K562 (cell line): ENCODE measurements around the gene C2orf92. TPM values are rescaled to one million over a fixed set of nuclear protein-coding genes. Genes with fewer than 3 reads are reported as not detected.
"Not testable (repeated sequence)": the region's sequence is repeated elsewhere in the genome, so short reads cannot be mapped to it uniquely, and the experiment has no call there.

Experiments used
- CXXC5 ChIP-seq: fragments of 250-450 bp; sonication (Bioruptor Pico); IDR thresholded peaks from 2 replicates; pipeline ENCODE4 v1.8.0; 2022; ENCODE audit warnings: inconsistent platforms, mild to moderate bottlenecking, moderate library complexity
- DDX20 ChIP-seq: fragments of 450-650 bp; IDR thresholded peaks from 2 replicates; pipeline ENCODE4 v1.6.1; 2016; ENCODE audit warnings: missing genetic modification characterization, low read depth, mild to moderate bottlenecking, missing compliant biosample characterization, moderate library complexity
- DMBX1 ChIP-seq: fragments of 250-450 bp; sonication (Bioruptor Pico); IDR thresholded peaks from 2 replicates; pipeline ENCODE4 v1.8.0; 2022; ENCODE audit warnings: inconsistent platforms, mild to moderate bottlenecking, moderate library complexity, borderline replicate concordance
- ETV1 ChIP-seq: fragments of 450-650 bp; conservative IDR thresholded peaks from 2 replicates; pipeline ENCODE4 v1.6.1; 2016; ENCODE audit warnings: missing genetic modification characterization, control low read depth, low read depth, missing compliant biosample characterization
- HOXB6 ChIP-seq: fragments of 250-450 bp; sonication (Bioruptor Pico); IDR thresholded peaks from 2 replicates; pipeline ENCODE4 v1.5.1; 2022; ENCODE audit warnings: mild to moderate bottlenecking, borderline replicate concordance
- ILK ChIP-seq: fragments of 450-650 bp; IDR thresholded peaks from 2 replicates; pipeline ENCODE4 v1.6.1; 2016; ENCODE audit warnings: missing genetic modification characterization, low read depth, mild to moderate bottlenecking, missing compliant biosample characterization, moderate library complexity, borderline replicate concordance
- NFE2L1 ChIP-seq: fragments of 450-650 bp; IDR thresholded peaks from 2 replicates; pipeline ENCODE4 v1.6.1; 2016; ENCODE audit warnings: missing genetic modification characterization, low read depth, mild to moderate bottlenecking, missing compliant biosample characterization, moderate library complexity, borderline replicate concordance
- PTRF ChIP-seq: fragments of 450-650 bp; IDR thresholded peaks from 2 replicates; pipeline ENCODE4 v1.6.1; 2016; ENCODE audit warnings: mild to moderate bottlenecking, missing genetic modification characterization, missing compliant biosample characterization
- REST ChIP-seq, 2 experiments: fragments of 450-650 bp; formaldehyde crosslinking in 1 of 2; IDR thresholded peaks; 2 replicates each; pipeline versions ENCODE4 v1.4.0 to v1.6.1; 2014 to 2020; ENCODE audit warnings: mild to moderate bottlenecking in 2 of 2, borderline replicate concordance in 1 of 2, low read depth in 1 of 2
- RHOXF2B ChIP-seq: fragments of 250-450 bp; sonication (Bioruptor Pico); conservative IDR thresholded peaks from 2 replicates; pipeline ENCODE4 v1.5.1; 2021
- SMAD3 ChIP-seq: fragments of 450-650 bp; formaldehyde crosslinking; conservative IDR thresholded peaks from 2 replicates; pipeline ENCODE4 v1.4.0; 2020; ENCODE audit warnings: mild to moderate bottlenecking
- SOX6 ChIP-seq: fragments of 450-650 bp; IDR thresholded peaks from 2 replicates; pipeline ENCODE4 v1.6.1; 2014; ENCODE audit warnings: mild to moderate bottlenecking
- TEAD1 ChIP-seq, 2 experiments: fragments of 450-650 bp in 1 of 2; sonication (generic) in 1 of 2; formaldehyde crosslinking; IDR thresholded peaks; 2 replicates each; pipeline versions ENCODE4 v1.4.0 to v1.8.0; 2020 to 2022; ENCODE audit warnings: mild to moderate bottlenecking in 2 of 2, missing genetic modification reagents in 1 of 2
- ZNF133 ChIP-seq: fragments of 250-450 bp; sonication (Bioruptor Pico); IDR thresholded peaks from 2 replicates; pipeline ENCODE4 v1.4.0; 2020; ENCODE audit warnings: mild to moderate bottlenecking
- ZNF165 ChIP-seq: fragments of 250-450 bp; sonication (Bioruptor Pico); IDR thresholded peaks from 2 replicates; pipeline ENCODE4 v1.4.0; 2020; ENCODE audit warnings: borderline replicate concordance
- ZNF175 ChIP-seq: fragments of 200-800 bp; sonication (Bioruptor generic); IDR thresholded peaks from 2 replicates; pipeline ENCODE4 v1.6.1; 2016; ENCODE audit warnings: low read depth, mild to moderate bottlenecking, missing genetic modification characterization, missing compliant biosample characterization
- ZNF311 ChIP-seq: fragments of 250-450 bp; sonication (Bioruptor Pico); IDR thresholded peaks from 2 replicates; pipeline ENCODE4 v1.4.0; 2020; ENCODE audit warnings: mild to moderate bottlenecking, moderate library complexity
- ZNF699 ChIP-seq: fragments of 250-450 bp; sonication (Bioruptor Pico); IDR thresholded peaks from 2 replicates; pipeline ENCODE4 v1.8.0; 2021; ENCODE audit warnings: mild to moderate bottlenecking, moderate library complexity; ENCODE audit not compliant: insufficient replicate concordance
- ZNF780A ChIP-seq: fragments of 250-450 bp; sonication (Bioruptor Pico); IDR thresholded peaks from 2 replicates; pipeline ENCODE4 v1.5.0; 2021; ENCODE audit warnings: mild to moderate bottlenecking
- polyA plus RNA-seq, 8 experiments: library from polyadenylated mRNA; depleted of rRNA in 4 of 8; stranded (reverse) in 5 of 8; unstranded in 3 of 8; fragments of >200 nt; fragmentation: Nextera tagmentation in 2 of 8; fragmentation: Illumina TruSeq in 1 of 8; extraction: Ambion mirVana in 2 of 8; extraction: Trizol in 1 of 8; gene quantifications; 2 replicates each; pipeline versions ENCODE4 v1.2.1 to v1.2.3, GENCODE V29; 2011 to 2014; ENCODE audit warnings: inconsistent platforms in 1 of 8, missing spikeins in 1 of 8
- total RNA-seq, 7 experiments: library from RNA; depleted of rRNA in 6 of 7; stranded (reverse); fragments of >200 nt in 6 of 7; fragmentation: Illumina TruSeq in 2 of 7; extraction: Trizol in 2 of 7; gene quantifications; 2 replicates each; pipeline versions ENCODE4 v1.2.1 to v1.2.3, GENCODE V29; 2011 to 2021; ENCODE audit warnings: low replicate concordance in 1 of 7
- TF ChIP-seq, protein P1 (sequence below): fragments of 250-450 bp; sonication (Bioruptor Pico); IDR thresholded peaks from 2 replicates; pipeline ENCODE4 v1.4.0; 2020

The C2orf92 gene
- total and polyA plus RNA-seq, 9 of the 15 experiments (the other 6 are each of a cell fraction or from before 2014, with no cell fraction given), result 0.65 to 6.8 (median 3.6) TPM

GRCh38 chr2:97712175-97712574 lies 42.7 kb downstream of the C2orf92 start (continued):
- TF ChIP-seq REST (IDR thresholded peaks at IDR 0.05; ENCODE audit: borderline replicate concordance), result not testable (repeated sequence)
- TF ChIP-seq REST (CRISPR knock-in tag; IDR thresholded peaks at IDR 0.05; ENCODE audit: low read depth) (peak; percentile 51; the same call in 1 of the 2 replicates), DMBX1 (CRISPR knock-in tag) (peak; percentile 99), ZNF175 (peak; percentile 96), ZNF133 (CRISPR knock-in tag) (peak; percentile 94), ETV1 (tag) (peak; percentile 64; the same call in 1 of the 2 replicates), TEAD1 (CRISPR knock-in tag; IDR thresholded peaks at IDR 0.05) (peak in 1 of 2 experiments; percentile 88; a peak in 2 of 4 replicates), ZNF165 (CRISPR knock-in tag) (peak; percentile 91; the same call in 1 of the 2 replicates), ZNF699 (peak; percentile 80), NFE2L1 (tag) (peak; percentile 34; the same call in 1 of the 2 replicates), ZNF780A (0 out of 2 replicates have a peak, but pooled peaks have one; percentile 70), DDX20 (tag) (peak; percentile 92), CXXC5 (CRISPR knock-in tag) (peak; percentile 93), SMAD3 (CRISPR knock-in tag) (peak; percentile 85), SOX6 (peak; percentile 36; the same call in 1 of the 2 replicates), RHOXF2B (CRISPR knock-in tag) (peak; percentile 97), HOXB6 (CRISPR knock-in tag) (peak; percentile 38; the same call in 1 of the 2 replicates), ILK (peak; percentile 86), ZNF311 (peak; percentile 89), PTRF (peak; percentile 94)
- TF ChIP-seq, protein P1, sequence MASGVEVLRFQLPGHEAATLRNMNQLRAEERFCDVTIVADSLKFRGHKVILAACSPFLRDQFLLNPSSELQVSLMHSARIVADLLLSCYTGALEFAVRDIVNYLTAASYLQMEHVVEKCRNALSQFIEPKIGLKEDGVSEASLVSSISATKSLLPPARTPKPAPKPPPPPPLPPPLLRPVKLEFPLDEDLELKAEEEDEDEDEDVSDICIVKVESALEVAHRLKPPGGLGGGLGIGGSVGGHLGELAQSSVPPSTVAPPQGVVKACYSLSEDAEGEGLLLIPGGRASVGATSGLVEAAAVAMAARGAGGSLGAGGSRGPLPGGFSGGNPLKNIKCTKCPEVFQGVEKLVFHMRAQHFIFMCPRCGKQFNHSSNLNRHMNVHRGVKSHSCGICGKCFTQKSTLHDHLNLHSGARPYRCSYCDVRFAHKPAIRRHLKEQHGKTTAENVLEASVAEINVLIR (CRISPR knock-in tag), result peak; percentile 78
